Osteocyte (in vitro differentiated cells): ENCODE measurements around the gene HMCES. TPM values are rescaled to one million over a fixed set of nuclear protein-coding genes. Genes with fewer than 3 reads are reported as not detected.

Experiments
- DNase-seq: peaks from one replicate; pipeline ENCODE4 v3.0.0; 2021; ENCODE audit warnings: mixed read lengths; ENCODE audit not compliant: unreplicated experiment; ENCODE audit errors: extremely low spot score
- H3K27ac Mint-ChIP-seq: one replicate; pipeline ENCODE4 v1.8.0; 2021; ENCODE audit warnings: mild to moderate bottlenecking, mixed read lengths; ENCODE audit not compliant: unreplicated experiment
- H3K27me3 Mint-ChIP-seq: one replicate; pipeline ENCODE4 v1.8.0; 2021; ENCODE audit warnings: mixed read lengths; ENCODE audit not compliant: unreplicated experiment
- H3K36me3 Mint-ChIP-seq: one replicate; pipeline ENCODE4 v1.8.0; 2021; ENCODE audit warnings: mixed read lengths; ENCODE audit not compliant: unreplicated experiment
- H3K4me1 Mint-ChIP-seq: one replicate; pipeline ENCODE4 v1.8.0; 2021; ENCODE audit warnings: mixed read lengths; ENCODE audit not compliant: unreplicated experiment
- H3K4me3 Mint-ChIP-seq: one replicate; pipeline ENCODE4 v1.8.0; 2021; ENCODE audit warnings: mild to moderate bottlenecking, moderate library complexity, mixed read lengths; ENCODE audit not compliant: unreplicated experiment
- H3K9me3 Mint-ChIP-seq: one replicate; pipeline ENCODE4 v1.8.0; 2021; ENCODE audit warnings: mixed read lengths; ENCODE audit not compliant: unreplicated experiment
- total RNA-seq: library from RNA; stranded (reverse); gene quantifications from 2 replicates; pipeline ENCODE4 v1.2.1, GENCODE V29; 2021
- TF ChIP-seq, protein P1 (sequence below): fragments of 200-600 bp; sonication (generic); IDR thresholded peaks from 2 replicates; pipeline ENCODE4 v1.5.0; 2021; ENCODE audit warnings: antibody characterized with exemption, mild to moderate bottlenecking, moderate library complexity

The HMCES gene
- total RNA-seq, 1 donor from 2014 or later: 24.7 TPM

DNA sequence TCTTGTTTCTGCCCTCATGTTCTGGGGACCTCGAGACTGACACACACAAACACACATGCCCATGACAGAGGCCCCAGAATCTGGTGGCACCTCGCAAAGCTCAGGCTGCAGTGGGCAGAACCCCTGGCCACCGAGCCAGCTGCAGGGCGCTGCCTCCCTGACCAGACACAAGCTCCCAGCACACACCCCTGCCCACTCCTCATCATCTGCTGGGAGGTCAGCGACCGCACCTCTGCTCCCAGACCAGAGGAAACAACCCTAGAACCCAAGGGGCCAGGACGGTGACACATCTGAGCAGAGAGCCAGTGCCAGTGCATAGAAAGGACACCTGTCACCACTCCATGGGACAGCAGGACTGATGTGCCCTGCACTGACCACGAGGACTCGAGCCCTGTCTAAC is 43.2 kb downstream of the HMCES start:
- no peak overlapping the region for H3K4me3 Mint-ChIP-seq
- DNase-seq: no peak
- H3K9me3 Mint-ChIP-seq: no peaks in the 10 kb centered on the region
- no peaks in the 10 kb centered on the region for H3K27me3 Mint-ChIP-seq
- TF ChIP-seq, protein P1, sequence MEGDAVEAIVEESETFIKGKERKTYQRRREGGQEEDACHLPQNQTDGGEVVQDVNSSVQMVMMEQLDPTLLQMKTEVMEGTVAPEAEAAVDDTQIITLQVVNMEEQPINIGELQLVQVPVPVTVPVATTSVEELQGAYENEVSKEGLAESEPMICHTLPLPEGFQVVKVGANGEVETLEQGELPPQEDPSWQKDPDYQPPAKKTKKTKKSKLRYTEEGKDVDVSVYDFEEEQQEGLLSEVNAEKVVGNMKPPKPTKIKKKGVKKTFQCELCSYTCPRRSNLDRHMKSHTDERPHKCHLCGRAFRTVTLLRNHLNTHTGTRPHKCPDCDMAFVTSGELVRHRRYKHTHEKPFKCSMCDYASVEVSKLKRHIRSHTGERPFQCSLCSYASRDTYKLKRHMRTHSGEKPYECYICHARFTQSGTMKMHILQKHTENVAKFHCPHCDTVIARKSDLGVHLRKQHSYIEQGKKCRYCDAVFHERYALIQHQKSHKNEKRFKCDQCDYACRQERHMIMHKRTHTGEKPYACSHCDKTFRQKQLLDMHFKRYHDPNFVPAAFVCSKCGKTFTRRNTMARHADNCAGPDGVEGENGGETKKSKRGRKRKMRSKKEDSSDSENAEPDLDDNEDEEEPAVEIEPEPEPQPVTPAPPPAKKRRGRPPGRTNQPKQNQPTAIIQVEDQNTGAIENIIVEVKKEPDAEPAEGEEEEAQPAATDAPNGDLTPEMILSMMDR: no peak
- H3K27ac Mint-ChIP-seq: no peak overlapping the region
- H3K36me3 Mint-ChIP-seq: no peaks in the 10 kb centered on the region
- peaks cover 5% of the 10 kb centered on the region for H3K4me1 Mint-ChIP-seq

DNA sequence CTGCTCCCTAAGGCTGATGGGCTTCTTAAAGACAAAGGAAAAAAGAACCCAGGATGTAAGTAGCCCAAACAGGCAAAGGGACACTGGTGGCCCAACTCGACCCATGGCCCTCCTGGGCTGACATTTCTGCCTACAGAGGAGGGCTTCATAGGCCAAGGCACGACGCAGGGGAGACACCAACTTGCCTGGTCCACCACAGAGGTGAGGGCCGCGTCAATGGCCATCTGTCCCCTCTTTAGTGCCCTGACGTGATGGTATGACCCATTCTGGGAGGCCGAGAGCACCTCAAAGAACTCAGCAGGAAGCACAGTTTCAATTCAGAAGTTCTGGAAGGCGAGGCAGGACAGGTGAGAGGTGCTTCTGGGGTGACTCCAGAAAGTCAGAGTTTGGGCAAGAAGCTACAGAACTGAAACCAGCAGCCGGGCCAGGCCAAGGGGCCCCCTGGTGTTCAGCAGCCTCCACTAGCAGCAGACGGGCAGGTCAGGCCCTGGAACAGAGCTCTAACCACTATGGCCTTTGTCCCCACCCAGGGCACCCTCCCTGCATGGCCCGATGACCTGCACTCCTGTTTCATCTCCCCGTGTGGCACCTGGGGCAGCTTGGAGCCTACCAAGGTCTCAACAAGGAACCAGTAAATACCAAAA is 45.1 kb downstream of the HMCES start:
- DNase-seq: no peak
- Mint-ChIP-seq H3K4me1 (no peaks in the 10 kb centered on the region), H3K27ac (no peak overlapping the region), H3K36me3 (no peaks in the 10 kb centered on the region), H3K27me3 (no peaks in the 10 kb centered on the region), H3K9me3 (no peaks in the 10 kb centered on the region), H3K4me3 (no peak overlapping the region)
- TF ChIP-seq, protein P1: no peak

- Mint-ChIP-seq H3K27me3 (no peaks in the 10 kb centered on the region), H3K4me1 (no peaks in the 10 kb centered on the region), H3K4me3 (no peak overlapping the region), H3K27ac (no peak overlapping the region), H3K36me3 (no peaks in the 10 kb centered on the region), H3K9me3 (no peaks in the 10 kb centered on the region)
- TF ChIP-seq, protein P1: no peak
- no peak for DNase-seq
These were observed 46.2 kb downstream of the HMCES start for GRCh38 chr3:129324855-129325254.

DNA sequence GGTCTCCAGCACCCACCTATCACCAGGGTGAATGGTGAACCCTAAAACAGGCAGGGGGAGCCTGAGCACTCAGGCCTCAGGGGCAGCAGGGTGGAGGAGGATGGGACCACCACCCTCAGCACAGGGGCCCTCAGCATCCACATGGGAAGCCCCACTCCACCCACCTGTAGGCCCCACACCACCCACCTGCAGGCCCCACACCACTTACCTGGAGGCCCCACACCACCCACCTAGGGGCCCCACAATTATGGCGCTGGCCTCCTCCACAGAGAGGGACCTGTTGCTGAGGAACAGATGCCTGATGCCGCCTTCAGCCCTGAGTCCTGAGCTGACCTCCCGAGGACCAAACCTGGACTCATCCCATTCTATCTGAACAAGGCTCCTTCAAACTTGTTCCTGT is 46.7 kb downstream of the HMCES start:
- no peak overlapping the region for H3K27ac Mint-ChIP-seq
- H3K36me3 Mint-ChIP-seq: no peaks in the 10 kb centered on the region
- H3K4me3 Mint-ChIP-seq: no peak overlapping the region
- no peaks in the 10 kb centered on the region for H3K4me1 Mint-ChIP-seq
- H3K27me3 Mint-ChIP-seq: no peaks in the 10 kb centered on the region
- H3K9me3 Mint-ChIP-seq: no peaks in the 10 kb centered on the region
- TF ChIP-seq, protein P1: no peak
- DNase-seq: no peak

- H3K4me1 Mint-ChIP-seq: no peaks in the 10 kb centered on the region
- H3K27me3 Mint-ChIP-seq: no peaks in the 10 kb centered on the region
- H3K4me3 Mint-ChIP-seq: no peak overlapping the region
These were observed 47.5 kb downstream of the HMCES start for GRCh38 chr3:129326138-129326537.

More at GRCh38 chr3:129326138-129326537, 47.5 kb downstream of the HMCES start:
- no peak overlapping the region for H3K27ac Mint-ChIP-seq
- no peaks in the 10 kb centered on the region for H3K9me3 Mint-ChIP-seq
- no peaks in the 10 kb centered on the region for H3K36me3 Mint-ChIP-seq
- TF ChIP-seq, protein P1: no peak
- DNase-seq: no peak
